SK-N-SH treated with all-trans-retinoic acid at 6 μM for 48 hours (cell line): ENCODE results near the gene PEX13.

Source experiments
- BACH2 ChIP-seq: fragments of 250-450 bp; sonication (Bioruptor Pico); IDR thresholded peaks from 2 replicates; pipeline ENCODE4 v1.9.0; 2021; ENCODE audit warnings: mild to moderate bottlenecking, borderline replicate concordance
- CSRNP3 ChIP-seq: fragments of 250-450 bp; sonication (Bioruptor Pico); IDR thresholded peaks from 2 replicates; pipeline ENCODE4 v1.5.1; 2021; ENCODE audit warnings: mild to moderate bottlenecking, moderate library complexity
- OSR1 ChIP-seq: fragments of 250-450 bp; sonication (Bioruptor Pico); IDR thresholded peaks from 2 replicates; pipeline ENCODE4 v1.8.0; 2022; ENCODE audit warnings: moderate library complexity, mild to moderate bottlenecking, inconsistent platforms
- POU6F1 ChIP-seq: fragments of 250-450 bp; sonication (Bioruptor Pico); IDR thresholded peaks from 2 replicates; pipeline ENCODE4 v1.8.0; 2021; ENCODE audit warnings: low read depth, mild to moderate bottlenecking, moderate library complexity, borderline replicate concordance
- ZFP3 ChIP-seq: fragments of 250-450 bp; sonication (Bioruptor Pico); IDR thresholded peaks from 2 replicates; pipeline ENCODE4 v1.5.0; 2020; ENCODE audit warnings: mild to moderate bottlenecking, moderate library complexity

GRCh38 chr2:61100801-61101200 lies 83.3 kb downstream of the PEX13 start:
- TF ChIP-seq ZFP3 (CRISPR knock-in tag) (no peak), POU6F1 (CRISPR knock-in tag) (no peak), OSR1 (CRISPR knock-in tag) (no peak), CSRNP3 (CRISPR knock-in tag) (no peak), BACH2 (CRISPR knock-in tag) (no peak)
